GM19035 (cell line): ENCODE measurements around the gene SETD2.

Source experiments
- ATAC-seq: cut with Tn5 transposase; IDR thresholded peaks from one replicate; pipeline ENCODE4 v1.9.1; 2021; ENCODE audit not compliant: unreplicated experiment

SETD2 gene

DNA sequence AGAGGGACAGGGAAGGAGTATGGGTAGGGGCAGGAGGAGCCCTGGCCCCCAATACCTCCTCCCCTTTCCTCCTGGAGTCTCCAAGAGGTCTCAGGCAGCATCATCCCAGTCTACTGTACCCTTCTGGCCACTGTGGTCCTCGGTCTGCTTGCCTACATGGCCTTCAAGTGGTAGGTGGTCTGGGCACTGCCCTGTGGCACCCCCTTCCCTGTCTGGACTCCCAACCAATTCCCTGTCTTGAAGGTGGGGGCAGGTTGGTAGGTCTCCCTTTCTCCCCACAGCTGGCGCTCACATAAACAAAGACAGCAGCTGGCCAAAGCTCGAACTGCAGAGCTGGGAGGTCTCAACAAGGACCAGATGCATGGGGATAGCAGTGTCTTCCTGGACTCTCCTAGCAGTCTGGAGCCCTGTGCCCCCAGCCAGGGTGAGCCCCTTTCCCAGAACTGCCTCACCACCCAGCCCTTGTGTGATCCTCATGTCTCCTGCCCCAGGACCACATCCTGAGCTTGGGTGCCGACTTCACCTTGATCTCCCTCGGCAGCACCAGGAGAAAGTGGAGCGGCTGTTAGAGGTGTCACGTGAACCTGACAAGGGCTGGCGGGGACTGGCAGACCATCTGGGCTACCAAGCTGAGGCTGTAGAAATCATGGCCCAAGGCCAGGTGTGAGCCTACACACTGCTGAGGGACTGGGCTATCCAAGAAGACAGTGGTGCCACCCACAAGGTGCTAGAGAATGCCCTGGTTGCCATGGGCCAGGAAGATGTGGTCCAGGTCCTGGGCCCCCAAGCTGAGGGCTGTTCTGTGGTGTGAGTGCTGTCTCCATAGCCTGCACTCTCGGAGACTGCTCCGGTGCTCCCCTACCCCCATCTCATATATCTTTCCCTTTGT, 151.3 kb downstream of the SETD2 start:
- no peak for ATAC-seq

DNA sequence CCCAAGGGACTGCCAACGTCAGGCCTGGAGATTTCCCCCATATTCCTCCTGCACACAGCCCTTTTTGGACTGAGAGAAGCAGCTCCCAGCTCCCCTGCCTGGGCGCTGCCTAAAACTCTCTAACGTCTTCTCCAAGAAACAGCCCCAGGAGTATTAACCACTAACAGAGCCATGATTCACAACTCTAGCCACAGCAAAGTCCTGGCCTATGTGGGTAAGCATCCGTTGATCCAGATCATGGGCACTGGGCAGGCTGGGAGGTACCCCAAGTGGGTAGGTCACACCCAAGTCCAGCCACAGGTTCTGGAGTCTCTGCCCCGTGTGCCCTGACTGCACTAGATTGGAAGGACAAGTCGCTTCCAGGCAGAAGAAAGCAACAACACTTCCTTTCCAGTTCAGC, 152.5 kb downstream of the SETD2 start:
- no peak for ATAC-seq

DNA sequence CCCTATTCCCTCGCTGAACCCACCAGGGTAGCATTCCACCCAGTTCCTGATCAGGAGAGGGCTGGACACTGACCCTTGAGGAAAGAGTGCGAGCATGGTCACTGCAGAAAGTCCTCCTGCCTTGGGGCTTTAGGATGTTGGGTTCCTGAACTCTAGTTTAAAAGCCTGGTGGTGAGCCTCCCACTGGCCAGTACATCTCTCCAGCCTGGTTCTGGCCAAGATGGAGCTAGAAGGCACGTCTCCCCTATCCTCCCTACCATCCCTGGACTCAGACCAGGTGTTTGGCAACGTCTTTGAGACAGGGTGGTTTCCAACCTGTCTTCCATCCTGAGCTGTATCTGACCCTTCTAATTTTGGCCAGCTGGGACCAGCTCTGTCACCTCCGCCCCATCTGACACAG, 153.0 kb downstream of the SETD2 start:
- no peak for ATAC-seq

DNA sequence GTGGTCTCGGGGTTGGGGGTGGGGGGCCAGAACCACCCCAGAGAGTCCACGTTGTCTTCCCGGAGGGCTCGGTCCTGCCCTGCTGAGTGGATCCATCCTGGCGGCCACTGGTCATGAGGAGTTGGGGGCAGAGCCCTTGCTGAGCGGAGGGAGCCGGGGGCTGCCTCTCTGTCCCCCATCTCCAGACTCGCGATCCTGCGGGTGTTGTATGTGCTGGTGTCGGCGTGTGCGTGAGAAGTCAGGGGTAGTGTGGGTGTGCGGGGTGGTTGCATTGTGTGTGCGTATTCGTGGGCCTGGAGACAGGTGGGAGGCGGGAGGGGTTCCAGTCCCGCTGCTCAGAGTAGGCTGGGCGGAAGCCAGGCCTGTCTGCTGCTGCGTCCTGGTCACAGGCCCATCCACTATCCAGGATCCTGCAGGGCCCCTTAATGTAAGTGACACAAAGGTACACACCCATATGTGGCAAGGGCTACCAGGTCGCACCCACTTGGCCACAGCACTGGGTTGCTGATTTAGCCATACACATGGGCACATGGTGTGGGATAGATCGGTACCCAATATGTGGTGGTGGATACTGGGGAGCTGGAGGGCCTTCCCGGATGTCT, 153.7 kb downstream of the SETD2 start:
- ATAC-seq: no peak

GRCh38 chr3:47009225-47010110, 154.4 kb downstream of the SETD2 start:
- ATAC-seq: peak; percentile 88

GRCh38 chr3:47008851-47009224, 155.1 kb downstream of the SETD2 start:
- ATAC-seq: no peak

- ATAC-seq: no peak
Measured at GRCh38 chr3:47008234-47008796, 155.6 kb downstream of the SETD2 start.

DNA sequence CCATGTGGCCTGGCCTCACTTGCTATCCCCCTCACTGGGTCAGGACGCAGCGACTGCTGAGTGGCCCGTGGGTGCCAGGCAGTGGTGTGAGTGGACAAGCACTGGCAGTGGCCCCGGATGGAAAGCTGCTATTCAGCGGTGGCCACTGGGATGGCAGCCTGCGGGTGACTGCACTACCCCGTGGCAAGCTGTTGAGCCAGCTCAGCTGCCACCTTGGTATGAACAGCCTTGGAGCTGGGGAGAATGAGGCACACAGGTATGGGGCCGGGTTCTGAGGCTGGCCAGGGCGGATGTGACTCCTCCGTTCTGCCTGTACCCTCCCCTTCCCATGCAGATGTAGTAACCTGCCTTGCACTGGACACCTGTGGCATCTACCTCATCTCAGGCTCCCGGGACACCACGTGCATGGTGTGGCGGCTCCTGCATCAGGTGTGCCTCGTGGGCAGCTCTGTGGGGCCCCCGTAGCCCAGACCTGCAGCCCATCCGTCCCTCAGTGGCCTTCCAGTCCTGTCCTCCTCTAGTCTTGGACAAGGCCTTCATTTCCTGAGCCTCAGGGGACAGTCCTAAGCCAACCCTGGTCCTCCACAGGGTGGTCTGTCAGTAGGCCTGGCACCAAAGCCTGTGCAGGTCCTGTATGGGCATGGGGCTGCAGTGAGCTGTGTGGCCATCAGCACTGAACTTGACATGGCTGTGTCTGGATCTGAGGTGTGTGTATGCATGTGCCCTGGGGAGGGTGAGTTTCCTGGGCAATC, 156.3 kb downstream of the SETD2 start:
- no peak for ATAC-seq

- no peak for ATAC-seq
Measured at GRCh38 chr3:47007001-47007400, 156.9 kb downstream of the SETD2 start.

GRCh38 chr3:47006145-47006651, 157.7 kb downstream of the SETD2 start:
- no peak for ATAC-seq

GRCh38 chr3:47005212-47006144, 158.4 kb downstream of the SETD2 start:
- no peak for ATAC-seq

GRCh38 chr3:47004369-47005211, 159.3 kb downstream of the SETD2 start:
- ATAC-seq: no peak

DNA sequence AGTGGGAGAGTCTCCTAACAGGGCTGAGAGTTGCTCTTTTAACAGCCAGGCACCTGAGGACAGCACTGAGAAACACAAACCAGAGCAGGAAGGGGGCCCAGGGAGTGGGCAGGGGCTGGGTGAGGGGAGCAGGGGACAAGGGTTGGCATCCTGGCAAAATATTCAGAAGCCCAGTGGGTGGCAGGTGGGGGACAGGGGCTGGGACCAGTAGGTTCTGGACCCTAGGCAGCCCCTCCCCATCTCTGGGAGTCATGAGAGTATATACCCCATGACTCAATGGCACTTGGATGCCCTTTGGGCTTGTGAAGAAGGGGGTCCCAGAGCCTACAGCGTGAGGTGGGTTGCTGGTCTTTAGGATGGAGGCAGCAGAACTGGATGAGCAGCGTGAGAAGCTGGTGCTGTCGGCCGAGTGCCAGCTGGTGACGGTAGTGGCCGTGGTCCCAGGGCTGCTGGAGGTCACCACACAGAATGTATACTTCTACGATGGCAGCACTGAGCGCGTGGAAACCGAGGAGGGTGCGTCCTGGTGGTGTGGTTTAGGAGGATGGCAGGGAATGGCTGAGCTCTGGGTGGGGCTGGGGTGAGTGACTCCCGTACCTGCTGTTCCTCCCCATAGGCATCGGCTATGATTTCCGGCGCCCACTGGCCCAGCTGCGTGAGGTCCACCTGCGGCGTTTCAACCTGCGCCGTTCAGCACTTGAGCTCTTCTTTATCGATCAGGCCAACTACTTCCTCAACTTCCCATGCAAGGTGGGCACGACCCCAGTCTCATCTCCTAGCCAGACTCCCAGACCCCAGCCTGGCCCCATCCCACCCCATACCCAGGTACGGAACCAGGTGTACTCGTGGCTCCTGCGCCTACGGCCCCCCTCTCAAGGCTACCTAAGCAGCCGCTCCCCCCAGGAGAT, 160.2 kb downstream of the SETD2 start:
- no peak for ATAC-seq

DNA sequence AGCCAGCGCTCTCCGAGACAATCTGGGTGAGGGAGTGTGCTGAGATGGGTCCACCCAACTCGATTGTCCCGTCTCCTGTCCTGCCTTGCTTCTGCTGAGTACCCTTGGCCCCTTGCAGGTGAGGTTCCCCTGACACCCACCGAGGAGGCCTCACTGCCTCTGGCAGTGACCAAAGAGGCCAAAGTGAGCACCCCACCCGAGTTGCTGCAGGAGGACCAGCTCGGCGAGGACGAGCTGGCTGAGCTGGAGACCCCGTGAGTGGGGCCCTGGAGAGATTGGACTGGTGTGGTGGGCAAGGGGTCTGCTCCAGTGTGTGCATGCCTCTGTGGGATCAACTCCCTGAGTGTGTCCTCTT, 160.9 kb downstream of the SETD2 start:
- ATAC-seq: no peak

DNA sequence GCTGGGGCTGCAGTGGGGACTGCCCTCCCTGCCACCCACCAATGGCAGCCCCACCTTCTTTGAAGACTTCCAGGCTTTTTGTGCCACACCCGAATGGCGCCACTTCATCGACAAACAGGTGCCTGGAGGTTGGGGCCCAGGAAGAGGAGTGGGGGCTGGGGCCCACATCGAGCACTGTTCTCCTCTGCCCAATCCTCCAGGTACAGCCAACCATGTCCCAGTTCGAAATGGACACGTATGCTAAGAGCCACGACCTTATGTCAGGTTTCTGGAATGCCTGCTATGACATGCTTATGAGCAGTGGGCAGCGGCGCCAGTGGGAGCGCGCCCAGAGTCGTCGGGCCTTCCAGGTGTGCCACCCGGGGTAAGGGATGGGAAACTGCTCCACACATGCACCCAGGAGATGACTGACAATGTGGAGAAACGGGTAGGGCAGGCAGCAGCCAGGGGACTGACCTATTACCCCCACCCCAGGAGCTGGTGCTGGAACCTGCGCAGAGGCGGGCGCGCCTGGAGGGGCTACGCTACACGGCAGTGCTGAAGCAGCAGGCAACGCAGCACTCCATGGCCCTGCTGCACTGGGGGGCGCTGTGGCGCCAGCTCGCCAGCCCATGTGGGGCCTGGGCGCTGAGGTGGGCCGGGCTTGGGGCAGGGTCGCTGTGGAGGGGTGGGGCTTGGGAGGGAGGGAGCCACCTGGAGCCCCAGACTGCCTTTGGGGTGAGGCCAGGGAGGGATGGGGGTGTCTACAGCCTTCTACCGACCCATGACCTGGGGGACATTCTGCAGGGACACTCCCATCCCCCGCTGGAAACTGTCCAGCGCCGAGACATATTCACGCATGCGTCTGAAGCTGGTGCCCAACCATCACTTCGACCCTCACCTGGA, 161.5 kb downstream of the SETD2 start:
- no peak for ATAC-seq

GRCh38 chr3:47001731-47002170, 162.2 kb downstream of the SETD2 start:
- no peak for ATAC-seq
